DND-41 (cell line): ENCODE data around the gene HAUS8.

Source experiments
- CTCF ChIP-seq: IDR thresholded peaks from 2 replicates; pipeline ENCODE4 v1.5.1; 2012; ENCODE audit warnings: borderline replicate concordance, low read length, moderate library complexity, mild to moderate bottlenecking; ENCODE audit not compliant: poor library complexity, severe bottlenecking; ENCODE audit errors: extremely low read depth
- EZH2 ChIP-seq: IDR thresholded peaks from 3 replicates; pipeline ENCODE4 v1.6.1; 2012; ENCODE audit warnings: borderline replicate concordance, low read depth, mild to moderate bottlenecking, moderate library complexity, low read length, inconsistent platforms; ENCODE audit not compliant: severe bottlenecking

- TF ChIP-seq CTCF, result no peak
- no peak for TF ChIP-seq EZH2
Observed at GRCh38 chr19:17036640-17037039, 38.6 kb downstream of the HAUS8 start.
